HK-2 (cell line): ENCODE data around the gene UQCRQ.
A peak's percentile ranks its signal among the peaks of the same experiment; 100 is the strongest.

ENCODE experiments used
- DNase-seq: peaks from one replicate; pipeline ENCODE4 v3.0.0-alpha.2; 2018; ENCODE audit not compliant: unreplicated experiment

Gene UQCRQ

GRCh38 chr5:132866342-132867045 lies at the start of gene UQCRQ, which contains the start of gene GDF9:
UQCRQ (plus strand) TSS chr5:132866642; CDS start chr5:132866882, 240 bp downstream.
GDF9 (minus strand) TSS chr5:132866469; CDS start chr5:132864533, 1,936 bp downstream.
- DNase-seq = peak; percentile 92

GRCh38 chr5:132817011-132817410 lies 49.4 kb upstream of the UQCRQ start:
- DNase-seq = no peak

GRCh38 chr5:132819468-132819867 lies 47.0 kb upstream of the UQCRQ start:
- no peak for DNase-seq

GRCh38 chr5:132820162-132820754 lies 46.2 kb upstream of the UQCRQ start:
- peak; percentile 79 for DNase-seq

- no peak for DNase-seq
Measured at GRCh38 chr5:132821350-132821749, 45.1 kb upstream of the UQCRQ start.

- no peak for DNase-seq
Measured at GRCh38 chr5:132821791-132822190, 44.7 kb upstream of the UQCRQ start.

- DNase-seq = no peak
Measured at GRCh38 chr5:132822650-132823480, 43.6 kb upstream of the UQCRQ start.

GRCh38 chr5:132823481-132824050 lies 42.9 kb upstream of the UQCRQ start:
- DNase-seq = no peak

- DNase-seq = no peak
Measured at GRCh38 chr5:132824426-132824825, 42.0 kb upstream of the UQCRQ start.

GRCh38 chr5:132825033-132825833 lies 41.2 kb upstream of the UQCRQ start:
- DNase-seq = no peak

- DNase-seq = no peak
Measured at GRCh38 chr5:132825834-132826391, 40.5 kb upstream of the UQCRQ start.

GRCh38 chr5:132826424-132827082 lies 39.9 kb upstream of the UQCRQ start:
- no peak for DNase-seq

GRCh38 chr5:132827943-132828673 lies 38.3 kb upstream of the UQCRQ start:
- DNase-seq = no peak

GRCh38 chr5:132828846-132829494 lies 37.5 kb upstream of the UQCRQ start:
- DNase-seq = no peak

GRCh38 chr5:132829742-132830435 lies 36.6 kb upstream of the UQCRQ start:
- DNase-seq = peak; percentile 68

GRCh38 chr5:132830436-132831094 lies 35.9 kb upstream of the UQCRQ start, which contains the start of gene SHROOM1:
SHROOM1 (minus strand) TSS chr5:132830647; CDS start chr5:132826140, 4,507 bp downstream.
- peak; percentile 75 for DNase-seq

- no peak for DNase-seq
Measured at GRCh38 chr5:132831095-132831860, 35.2 kb upstream of the UQCRQ start.
